Hematopoietic multipotent progenitor cell (in vitro differentiated cells): ENCODE data around the gene ELAVL2. TPM values are rescaled to one million over a fixed set of nuclear protein-coding genes. Genes with fewer than 3 reads are reported as not detected.

Experiments
- DNase-seq, 3 donors: peaks; one replicate each; pipeline ENCODE4 v3.0.0-alpha.2; 2011 to 2015; ENCODE audit warnings: low read depth in 2 of 3, low spot score in 2 of 3
- total RNA-seq: library from RNA; depleted of rRNA; stranded (reverse); fragments of >200 nt; gene quantifications from one replicate; pipeline ENCODE4 v1.2.3, GENCODE V29; 2012

ELAVL2 gene
- total RNA-seq = not detected

DNA sequence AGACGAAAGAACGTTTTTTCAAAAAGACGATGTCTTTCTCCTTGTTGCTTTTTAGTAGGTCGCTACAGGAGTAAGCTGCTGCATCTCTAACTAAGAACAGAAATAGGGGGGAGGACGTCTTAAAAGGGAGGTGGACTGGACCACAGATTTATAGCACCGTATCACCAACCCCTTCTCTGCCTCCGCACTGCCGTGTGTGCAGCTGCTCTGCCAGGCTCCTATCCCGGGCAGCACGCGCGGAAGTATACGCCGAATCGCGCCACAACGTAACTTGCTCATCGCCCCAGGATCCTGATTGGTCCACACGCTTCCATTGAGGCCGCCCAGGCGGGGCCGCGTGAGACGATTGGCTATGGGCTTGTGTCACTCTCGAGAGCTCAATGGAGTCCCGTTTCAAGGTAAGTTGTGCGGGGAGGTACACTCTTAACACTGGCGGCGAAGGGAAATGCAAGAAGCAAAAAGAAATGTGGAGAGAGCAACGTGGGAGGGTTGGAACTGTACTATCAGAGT lies at the start of gene ELAVL2:
ELAVL2 (minus strand) TSS at position 121 of the 510 bp plus-strand sequence. CDS start 64,006 bp downstream, outside the sequence.
- peak in 2 of 3 donors; percentile 47 to 56 for DNase-seq

GRCh38 chr9:23858234-23858633 lies 32.2 kb upstream of the ELAVL2 start:
- DNase-seq = no peak

DNA sequence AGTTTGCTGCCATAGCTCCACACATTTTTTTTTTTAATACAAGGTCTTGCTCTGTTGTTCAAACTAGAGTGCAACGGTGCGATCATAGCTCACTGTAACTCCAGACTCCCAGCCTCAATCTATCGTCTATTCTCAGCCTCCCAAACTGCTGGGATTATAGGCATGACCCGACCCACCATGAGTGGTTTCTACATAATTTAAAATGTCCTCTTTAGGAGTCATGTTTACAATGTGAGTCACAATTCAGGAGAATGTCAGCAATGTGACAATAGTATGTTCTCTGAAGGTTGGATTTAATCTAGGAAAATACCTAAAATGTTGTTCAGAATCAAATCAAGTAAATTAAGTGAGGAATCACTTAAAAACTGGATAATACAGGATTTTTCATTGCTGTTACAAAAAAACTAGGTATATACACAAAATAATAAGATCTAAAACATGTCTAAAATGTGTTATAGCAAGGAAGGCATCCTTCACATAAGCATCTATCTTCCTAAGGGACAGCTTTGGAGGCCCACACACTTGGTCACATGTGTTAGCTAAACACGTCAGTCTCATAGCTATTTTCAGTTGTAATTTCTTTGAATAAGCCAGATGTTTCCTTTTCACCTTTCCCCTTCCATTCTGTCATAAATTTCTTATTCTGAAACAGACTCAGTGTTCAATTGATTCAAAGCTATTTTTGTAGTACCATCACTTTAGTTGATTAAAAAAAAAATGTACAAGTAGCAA lies 30.0 kb upstream of the ELAVL2 start:
- no peak for DNase-seq

DNA sequence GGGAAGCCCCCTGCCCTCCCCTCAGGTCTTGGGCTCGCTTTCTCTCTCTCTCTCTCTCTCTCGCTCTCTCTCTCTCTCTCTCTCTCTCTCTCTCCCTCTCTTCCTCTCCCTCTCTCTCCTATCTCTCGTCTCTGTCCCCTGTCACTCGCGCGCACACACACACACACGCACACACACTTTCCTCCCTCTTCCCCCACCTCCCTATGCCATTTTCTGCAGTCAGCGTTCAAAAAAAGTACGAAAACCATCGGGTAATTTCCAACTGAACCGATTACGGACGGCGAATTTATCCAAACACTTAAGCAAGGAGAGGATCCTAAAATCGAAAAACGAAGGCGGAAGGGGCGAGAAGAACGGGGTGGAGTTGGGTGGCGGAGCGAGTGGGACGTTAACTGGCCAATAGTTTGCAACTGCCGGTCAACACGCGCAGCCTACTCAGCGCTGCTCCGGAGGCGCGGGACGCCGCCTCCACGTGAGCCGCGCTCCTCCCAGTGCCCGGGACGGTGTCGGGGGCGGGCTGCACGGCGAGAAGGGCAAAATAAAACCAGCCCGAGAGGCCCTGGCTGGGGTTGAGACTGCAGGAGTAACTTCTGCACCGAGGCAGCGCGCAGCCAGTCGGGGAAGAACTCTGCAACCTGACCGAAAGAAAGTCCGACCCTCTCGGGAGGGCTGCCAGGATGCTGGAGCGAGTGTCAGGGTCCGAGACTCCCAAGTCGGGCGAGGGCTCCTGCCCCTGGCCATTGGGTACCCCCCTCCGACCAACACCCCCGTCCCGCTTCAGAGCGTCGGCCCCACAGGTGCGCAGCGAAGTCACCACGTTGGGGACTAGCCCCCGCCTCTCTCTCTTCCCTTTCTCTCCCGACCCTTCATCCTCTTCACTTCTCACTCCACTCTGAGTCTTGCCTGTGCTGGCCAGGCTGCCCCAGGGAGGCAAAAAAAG lies 24.9 kb upstream of the ELAVL2 start:
- no peak for DNase-seq

- DNase-seq = no peak
Measured at GRCh38 chr9:23850242-23850689, 24.2 kb upstream of the ELAVL2 start.

DNA sequence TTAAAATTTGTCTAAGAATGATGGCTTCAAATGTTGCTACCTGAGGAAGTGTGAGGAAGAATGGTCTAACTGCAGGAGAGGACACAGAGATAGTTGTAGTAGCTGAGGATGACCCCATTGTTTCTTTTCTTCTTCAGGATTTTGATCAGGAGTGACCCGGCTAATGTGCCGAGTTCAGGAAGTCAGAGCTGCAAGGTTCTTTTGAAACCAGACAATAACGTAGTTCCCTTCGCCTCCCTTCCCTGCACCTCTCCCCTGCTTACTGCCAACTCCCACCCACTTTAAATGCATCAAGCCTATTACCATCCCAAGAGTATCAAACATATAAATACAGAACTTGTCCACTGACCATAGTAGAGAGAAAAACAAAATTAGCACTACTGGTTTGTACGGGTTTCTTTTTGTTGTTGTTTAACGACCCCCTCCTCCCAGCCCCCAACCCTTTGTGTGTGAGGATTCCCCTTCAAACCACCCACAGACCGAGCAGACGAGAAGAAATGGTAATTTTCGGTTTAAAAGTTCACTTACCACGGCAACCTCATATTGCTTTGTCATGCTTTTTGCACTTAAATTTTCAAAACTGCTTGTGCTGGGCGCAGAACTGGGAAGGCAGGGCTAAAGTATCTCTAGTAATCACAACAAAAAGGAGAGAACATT lies 23.5 kb upstream of the ELAVL2 start:
- no peak for DNase-seq

- DNase-seq = no peak
Measured at GRCh38 chr9:23842565-23843129, 16.6 kb upstream of the ELAVL2 start.

- no peak for DNase-seq
Measured at GRCh38 chr9:23841304-23841703, 15.3 kb upstream of the ELAVL2 start.

GRCh38 chr9:23837038-23837437 lies 11.0 kb upstream of the ELAVL2 start:
- DNase-seq = no peak

DNA sequence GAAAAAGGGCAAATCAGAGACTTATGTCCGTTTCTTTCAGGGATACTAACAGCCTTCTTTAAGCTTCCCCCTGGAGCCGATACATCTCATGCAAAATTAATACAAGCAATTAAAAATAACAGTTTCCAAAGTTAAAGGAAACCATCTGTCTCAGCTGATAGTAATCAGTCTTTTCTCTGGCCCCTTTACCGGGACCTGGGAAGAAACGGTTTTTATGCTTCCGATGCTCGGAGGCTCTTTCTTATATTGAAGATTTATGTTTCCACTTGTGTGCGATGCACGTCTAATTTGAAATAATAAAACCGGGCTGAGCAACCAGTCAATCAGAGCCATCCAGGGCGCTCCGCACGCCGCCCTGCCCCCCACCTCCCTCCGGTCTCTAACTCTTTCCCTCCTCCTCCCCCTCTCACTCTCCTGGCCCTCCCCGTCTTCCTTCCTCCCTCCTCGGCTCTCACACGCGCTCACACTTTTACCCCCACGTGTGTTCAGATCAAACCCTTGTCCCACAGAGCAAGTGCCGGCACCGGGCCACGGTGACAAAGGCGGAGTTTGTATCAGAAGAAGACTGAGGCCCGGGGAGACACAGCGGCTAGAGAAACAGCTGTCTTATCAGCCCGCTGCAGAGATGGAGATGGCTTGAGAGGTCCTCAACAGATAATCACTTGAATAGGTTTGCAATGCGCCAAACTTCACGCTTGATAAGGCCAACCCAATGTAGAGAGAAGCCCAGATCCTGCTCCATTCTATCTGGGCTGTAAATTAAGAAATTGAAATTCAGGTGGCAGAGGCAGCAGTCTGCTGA lies 5.1 kb upstream of the ELAVL2 start:
- no peak for DNase-seq

GRCh38 chr9:23830476-23830805 lies 4.4 kb upstream of the ELAVL2 start:
- no peak for DNase-seq

DNA sequence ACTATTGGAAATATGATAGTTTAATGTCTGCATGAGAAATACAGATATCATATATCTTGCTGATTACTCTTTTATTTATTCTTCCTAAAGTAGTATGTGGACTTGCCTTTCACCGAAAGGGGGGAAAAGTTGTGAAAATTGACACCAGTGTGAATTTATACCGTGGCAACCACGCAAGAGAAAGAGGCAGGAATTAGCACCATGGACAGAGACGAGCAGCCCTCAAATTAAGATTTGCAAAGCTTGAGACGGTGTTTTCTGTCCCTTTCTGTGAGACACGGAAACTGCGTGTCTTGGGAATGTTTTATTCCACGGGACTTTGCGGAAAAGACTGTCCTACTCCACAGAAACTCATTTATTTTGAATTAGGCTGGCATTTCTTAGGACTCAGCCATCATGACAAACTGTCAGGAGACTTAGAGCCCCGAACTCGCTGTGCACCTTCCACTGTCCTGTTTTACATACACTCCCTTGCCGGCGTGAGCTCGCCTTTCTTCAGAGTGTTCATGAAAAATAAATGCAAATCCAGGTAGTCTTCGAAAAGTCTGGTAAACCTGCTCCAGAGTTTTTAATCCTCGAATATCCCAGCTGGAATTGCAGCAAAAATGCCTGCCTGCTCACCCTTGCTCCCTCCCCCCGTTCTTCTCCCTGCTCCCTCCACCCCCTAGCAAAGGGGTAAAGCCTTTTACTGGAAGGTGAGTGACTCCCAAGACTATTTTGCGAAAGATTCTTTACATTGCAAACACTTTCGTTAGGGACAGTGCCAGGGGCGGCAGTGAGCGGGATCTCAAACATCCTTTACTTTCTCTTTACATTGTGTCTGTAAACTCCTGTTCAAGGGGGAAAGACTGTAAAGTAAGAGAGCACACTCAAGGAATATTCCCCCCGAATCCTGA lies 3.8 kb upstream of the ELAVL2 start:
- no peak for DNase-seq

- DNase-seq = no peak
Measured at GRCh38 chr9:23825700-23826099, 340 bp downstream of the ELAVL2 start.

GRCh38 chr9:23824830-23825591 lies 1.0 kb downstream of the ELAVL2 start:
- no peak for DNase-seq

GRCh38 chr9:23823986-23824829 lies 1.8 kb downstream of the ELAVL2 start:
- DNase-seq = no peak

DNA sequence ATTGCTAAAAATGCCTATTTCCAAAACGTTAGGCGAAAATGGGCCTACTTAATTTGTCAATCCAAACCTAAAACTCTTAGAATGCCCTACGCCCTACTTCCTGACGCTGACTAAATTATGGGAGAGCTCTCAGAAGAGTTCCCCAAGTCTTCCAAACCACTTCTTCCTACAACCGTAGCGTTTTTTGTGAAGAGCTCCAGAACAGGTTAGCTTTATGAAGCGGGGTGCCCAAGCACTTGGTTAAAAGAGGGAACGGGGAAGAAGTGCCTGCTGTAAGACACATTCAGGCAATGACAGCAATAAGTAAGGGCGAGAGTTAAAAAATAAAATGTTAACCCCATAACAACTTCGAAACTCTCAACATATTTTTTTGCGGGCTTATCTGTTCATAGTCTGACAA lies 2.8 kb downstream of the ELAVL2 start:
- DNase-seq = no peak
